CD4-positive, alpha-beta T cell treated with Interleukin-2 at 100 ng/mL for 4 hours (primary cell): ENCODE measurements around the gene SUPT4H1.

Source experiments
- DNase-seq: peaks from one replicate; pipeline ENCODE4 v3.0.0-alpha.2; 2020; ENCODE audit warnings: low spot score

SUPT4H1 gene

DNA sequence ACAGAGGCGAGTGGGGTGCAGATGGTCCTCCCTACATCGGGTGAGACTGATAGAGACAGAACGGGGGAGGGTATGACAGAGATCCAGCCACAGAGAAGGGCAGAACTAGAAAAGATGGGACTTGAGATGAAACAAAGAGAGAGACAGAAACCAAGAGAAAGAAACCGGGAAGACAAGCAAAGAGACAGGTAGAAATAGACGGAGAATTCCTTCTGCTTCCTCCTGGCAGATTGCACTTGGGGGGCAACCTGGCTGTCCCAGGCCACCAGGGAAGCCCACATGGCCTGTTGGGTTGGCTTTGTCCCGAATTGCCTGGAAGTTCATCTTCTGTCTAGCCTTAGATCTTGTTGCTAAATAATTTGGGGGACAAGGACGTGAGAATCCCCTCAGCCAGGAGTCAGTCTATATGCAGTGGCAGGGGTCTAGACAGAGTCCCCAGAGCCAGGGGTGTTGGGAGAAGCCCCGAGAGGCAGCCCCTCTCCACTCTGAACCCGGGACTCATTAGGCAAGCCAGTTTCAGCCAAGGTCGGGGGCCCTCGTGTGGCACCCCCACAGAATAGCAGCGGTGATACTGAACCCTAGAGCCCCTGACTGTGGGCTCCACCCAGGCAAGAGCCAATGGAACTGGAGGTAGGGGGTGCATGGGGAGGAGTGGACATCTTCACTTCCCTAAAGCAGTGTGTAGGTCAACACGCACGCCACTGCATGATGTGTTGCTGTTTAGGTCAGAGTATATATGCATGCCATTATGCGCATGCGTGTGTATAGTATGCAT lies 22.8 kb downstream of the SUPT4H1 start:
- DNase-seq, result peak; percentile 78

DNA sequence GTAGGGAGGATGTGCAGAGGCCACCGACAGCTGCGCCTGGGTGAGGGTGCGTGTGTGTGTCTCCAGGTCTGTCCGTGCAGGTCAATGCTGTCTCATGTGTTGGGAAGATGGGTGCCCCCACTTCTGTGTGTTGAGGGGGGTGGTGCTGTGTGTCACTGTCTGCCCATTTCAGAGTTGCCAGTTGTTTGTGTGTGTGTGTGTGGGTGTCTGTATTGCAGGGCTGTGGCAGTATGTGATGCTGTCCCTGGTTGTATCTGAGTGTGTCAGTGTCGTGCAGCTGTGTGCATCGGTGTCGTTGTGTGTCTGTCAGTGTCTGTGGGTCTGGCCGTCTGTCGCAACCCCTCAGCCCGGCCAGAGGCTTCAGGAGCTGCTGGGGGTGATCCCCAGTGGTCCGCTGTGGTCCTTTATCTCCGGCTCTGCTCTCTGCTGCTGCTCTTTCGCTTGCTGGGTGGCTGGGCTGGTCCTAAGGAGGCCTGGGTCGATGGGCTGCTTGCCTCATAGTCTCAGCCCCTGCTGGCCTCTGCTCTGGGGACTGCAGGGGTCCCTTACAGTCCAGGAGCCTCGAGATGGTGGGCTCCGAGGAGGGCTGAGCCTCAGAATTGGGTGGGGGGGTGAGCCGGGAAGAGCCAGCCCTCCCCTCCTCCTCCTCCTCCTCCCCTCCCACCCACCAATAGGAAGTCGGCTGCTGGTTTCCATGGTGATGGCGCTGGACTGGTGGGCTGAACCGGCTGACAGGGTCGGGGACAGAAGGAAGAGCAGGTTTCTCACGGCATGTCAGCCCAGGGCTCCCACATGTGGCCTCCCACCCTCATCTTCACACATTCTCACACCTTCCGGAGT lies 23.6 kb downstream of the SUPT4H1 start, which contains the start of gene TSPOAP1:
Gene TSPOAP1, minus strand, starts transcription at position 601 of the 840 bp plus-strand sequence. CDS start 875 bp downstream, outside the sequence.
- DNase-seq, result peak; percentile 85

DNA sequence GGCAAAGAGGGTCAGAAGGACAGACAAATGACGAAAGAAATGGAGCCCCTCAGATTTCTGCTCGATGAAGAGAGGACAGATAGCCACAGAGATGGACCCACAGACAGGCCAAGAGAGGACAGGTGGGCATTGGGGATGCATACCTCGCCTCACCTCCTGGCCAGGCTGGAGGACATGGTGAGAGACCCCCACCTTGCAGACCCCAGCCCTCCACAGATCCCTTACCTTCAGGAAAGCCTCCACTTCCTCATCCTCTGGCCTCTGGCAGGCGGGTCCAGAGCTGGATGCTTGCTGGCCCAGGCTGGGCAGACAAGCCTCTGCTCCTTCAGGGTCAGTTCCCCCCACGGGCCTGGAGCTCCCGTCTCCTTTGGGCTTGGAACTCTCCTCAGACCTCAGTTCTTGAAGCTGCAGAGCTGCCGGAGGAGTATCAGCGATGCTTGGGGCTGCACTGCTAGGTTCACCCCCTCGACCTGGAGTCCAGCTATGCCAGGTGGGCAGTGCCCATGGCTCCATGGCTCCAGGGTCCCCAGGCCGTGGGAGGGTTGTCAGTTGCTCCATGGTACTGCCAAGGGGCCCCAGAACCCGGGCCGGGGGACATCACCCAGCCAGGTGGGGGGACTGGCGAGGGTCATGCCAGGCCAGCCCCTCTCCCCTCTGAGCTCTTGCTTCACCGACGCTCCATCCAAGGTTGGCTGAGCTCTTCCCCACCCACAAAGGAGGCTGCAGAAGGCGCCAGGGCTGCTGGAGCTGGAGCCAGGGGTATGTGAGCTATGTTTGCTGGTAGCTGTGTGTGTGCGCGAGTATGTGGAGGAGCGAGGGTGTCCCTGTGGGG lies 24.4 kb downstream of the SUPT4H1 start:
- no peak for DNase-seq

DNA sequence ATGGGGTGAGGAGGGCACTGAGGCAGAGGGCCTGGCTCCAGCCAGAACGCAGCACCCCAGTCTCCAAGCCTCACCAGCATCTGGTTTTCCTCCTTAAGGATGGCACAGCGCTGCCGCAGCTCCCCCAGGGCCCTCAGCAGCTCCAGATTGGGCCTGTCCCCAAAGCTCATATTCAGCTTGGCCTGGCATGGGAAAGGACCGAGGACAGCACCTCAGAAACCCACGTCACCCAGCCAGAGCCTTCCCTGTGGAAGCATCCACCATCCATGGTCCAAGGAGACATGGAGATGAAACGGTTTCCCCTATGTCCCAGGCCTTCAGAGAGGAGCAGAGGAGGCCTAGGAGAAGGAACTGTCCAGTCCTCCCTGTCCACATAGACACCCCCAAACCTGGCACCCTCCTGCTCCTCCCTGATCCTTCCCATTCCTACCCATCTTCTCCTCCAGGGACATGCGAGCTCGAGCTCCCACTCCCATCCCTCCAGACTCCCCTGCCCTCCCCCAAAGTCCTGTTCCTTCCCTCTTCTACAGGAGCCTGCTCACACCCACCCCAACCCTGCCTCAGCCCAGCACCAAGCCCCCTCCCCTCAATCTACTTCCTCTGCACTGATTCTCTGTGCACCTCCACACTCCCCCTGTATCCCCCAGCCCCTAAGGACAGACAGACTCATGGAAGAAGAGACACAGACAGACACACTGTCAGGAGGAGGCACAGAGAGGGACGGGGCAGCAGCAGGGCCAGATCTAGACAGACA lies 25.2 kb downstream of the SUPT4H1 start:
- DNase-seq, result peak; percentile 23

DNA sequence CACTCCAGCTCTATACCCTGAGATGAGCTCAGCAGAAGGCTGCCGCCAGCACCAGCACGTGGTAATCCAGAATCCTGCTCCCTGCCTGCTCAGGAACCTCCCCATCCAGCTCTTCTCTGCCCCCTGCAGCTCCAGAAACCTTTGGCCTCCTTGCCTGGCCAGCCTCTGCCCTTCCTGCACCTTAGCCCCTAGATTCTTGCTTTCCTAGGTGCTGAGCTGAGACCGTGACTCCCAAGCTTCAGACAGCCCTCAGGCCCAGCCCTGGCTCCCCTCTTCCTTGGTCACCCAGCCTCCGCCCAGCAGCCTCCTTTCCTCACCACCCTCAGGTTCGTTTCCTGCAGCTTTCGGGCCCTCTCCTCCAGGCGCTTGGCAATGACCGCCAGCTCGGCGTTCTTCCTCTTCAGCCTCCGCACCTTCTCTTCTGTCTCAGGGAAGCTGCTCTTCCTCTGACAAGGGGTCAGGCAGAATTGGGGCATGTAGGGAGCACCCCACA lies 26.0 kb downstream of the SUPT4H1 start:
- no peak for DNase-seq

DNA sequence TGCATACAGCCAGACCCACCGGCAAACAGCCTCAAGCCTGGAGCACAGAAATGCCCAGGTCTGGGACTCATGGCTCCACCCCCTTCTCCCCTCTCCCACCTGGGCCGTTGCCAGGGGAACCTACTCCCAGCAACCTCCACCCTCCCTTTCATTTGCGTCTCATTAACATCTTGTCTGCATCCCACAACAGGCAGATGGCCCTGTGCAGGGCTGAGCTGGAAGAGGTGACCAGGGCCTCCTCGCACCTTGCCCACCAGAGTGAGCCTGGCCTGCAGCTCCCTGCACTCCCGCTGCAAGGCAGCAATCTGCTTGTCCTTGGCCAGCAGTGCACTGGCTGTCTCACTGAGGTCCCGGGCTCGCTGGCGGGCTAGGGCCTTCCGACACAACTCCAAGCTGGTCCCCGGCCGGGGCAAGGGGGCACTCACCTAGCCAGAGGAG lies 26.7 kb downstream of the SUPT4H1 start:
- no peak for DNase-seq

DNA sequence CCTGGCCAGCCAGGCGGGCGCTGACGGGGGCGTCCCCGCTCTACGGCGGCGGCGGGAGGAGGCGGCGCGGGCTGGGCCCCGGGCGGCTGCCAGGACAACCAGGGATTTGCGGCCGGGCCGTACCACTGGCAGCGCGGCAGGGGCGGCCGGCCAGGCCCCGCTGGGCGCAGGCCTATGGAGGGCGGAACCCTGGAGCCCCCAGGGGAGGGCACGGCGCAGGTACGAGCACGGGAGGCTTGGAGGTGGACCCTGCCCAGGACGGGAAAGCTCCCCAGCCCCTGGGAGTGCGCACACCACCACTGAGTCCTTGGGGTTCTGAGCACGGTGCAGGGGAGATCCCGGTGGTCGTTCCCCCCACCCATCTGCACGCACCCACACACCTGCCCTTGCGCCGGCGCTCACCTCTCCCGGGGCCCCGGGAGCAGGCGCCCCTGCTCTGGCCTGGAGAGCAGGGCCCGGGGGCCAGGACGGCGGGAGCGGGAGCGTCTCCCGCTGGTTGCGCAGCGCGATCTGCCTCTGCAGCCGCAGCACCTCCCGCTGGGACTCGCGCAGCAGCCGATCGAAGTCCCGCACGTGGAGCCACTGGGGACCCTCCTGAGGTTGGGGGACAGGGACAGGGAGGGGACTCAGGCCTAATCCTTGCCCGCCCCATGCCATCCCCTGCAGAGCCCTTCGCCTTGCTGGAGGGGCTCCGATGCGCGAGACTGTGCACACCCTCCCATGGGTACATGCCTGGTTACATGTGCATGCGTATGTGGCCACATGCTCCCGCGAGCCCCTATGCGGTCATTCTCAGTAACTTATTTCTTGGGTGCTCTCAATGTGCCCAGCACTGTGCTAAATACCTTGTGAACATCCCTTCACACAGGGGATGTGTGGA lies 27.4 kb downstream of the SUPT4H1 start:
- no peak for DNase-seq

DNA sequence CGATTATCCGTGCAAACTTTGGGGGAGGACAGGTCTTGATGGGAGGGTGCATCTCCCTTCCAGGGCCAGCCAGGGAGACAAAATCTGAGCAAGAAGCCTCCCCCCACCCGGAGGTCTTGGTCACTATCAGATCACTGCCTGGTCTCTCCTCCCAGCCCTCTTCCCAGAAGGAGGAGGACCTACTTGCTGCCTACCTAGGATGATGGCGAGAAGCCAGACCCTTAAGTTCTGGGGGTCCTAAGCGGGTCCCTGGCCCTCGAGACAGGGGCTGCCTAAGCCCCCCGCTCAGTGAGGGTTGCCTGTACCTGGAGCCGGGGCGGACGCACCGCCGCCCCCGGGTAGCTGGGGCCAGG lies 28.0 kb downstream of the SUPT4H1 start:
- DNase-seq, result no peak

DNA sequence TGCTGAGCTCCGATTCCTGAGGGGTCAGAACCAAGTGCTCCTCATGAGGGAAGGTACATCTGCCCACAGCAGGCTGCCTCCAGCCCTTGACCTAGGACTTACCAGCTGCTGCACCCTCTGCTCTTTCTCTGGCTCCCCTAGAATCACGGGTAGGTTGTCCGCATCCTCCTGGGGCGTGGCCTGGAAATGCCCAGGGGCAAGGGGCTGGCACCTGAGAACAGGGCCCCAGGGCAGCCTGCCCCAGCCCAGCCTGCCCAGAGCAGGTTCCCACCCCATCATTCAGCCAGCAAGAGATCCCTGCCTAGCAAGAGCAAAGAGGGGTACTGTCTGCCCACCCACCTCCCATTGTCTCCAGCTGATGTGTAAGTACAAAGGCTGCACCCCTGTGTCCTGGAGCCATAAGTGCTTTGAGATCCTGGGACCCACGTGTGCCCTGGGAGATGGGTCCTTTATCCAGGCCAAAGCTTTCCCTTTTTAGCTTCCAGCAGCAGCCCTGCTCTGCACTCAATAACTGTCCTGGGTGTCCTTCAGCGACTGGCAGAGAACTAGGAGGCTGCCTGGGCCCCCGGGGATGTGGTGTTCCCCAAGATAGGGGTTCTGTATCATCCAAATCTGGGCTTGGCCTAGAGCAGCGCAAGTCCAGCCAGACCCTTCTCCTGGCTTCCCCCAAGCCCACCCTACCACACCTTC lies 28.5 kb downstream of the SUPT4H1 start:
- DNase-seq, result no peak

DNA sequence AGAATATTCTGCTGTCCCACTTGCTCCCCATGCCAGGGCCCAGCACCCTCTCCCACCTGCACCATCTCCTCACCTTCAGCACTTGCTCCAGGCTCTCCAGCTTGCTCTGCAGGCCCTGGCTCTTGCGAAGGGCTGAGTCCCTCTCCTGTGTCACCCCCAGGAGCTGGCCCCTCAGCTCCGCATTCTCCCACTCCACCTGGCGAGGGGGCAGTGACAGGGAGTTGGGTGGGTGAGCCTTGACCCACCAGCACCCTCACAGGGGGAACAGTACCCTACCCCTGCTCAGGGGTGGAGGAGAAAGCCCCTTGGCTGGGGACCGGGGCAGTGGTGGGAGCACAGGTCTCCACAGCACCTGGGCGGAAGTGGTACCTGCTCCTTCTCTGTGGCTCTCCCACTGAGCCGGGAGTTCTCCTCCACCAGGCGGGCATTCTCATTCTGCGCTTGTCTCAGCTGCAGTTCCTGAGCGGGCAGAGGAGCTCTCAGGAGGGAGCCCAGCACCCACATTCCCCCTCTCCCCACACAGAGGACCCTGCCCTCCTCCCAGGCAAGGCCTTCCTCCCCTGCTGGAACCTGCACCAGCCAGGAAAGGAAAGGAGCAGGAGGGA lies 29.3 kb downstream of the SUPT4H1 start:
- DNase-seq, result no peak

DNA sequence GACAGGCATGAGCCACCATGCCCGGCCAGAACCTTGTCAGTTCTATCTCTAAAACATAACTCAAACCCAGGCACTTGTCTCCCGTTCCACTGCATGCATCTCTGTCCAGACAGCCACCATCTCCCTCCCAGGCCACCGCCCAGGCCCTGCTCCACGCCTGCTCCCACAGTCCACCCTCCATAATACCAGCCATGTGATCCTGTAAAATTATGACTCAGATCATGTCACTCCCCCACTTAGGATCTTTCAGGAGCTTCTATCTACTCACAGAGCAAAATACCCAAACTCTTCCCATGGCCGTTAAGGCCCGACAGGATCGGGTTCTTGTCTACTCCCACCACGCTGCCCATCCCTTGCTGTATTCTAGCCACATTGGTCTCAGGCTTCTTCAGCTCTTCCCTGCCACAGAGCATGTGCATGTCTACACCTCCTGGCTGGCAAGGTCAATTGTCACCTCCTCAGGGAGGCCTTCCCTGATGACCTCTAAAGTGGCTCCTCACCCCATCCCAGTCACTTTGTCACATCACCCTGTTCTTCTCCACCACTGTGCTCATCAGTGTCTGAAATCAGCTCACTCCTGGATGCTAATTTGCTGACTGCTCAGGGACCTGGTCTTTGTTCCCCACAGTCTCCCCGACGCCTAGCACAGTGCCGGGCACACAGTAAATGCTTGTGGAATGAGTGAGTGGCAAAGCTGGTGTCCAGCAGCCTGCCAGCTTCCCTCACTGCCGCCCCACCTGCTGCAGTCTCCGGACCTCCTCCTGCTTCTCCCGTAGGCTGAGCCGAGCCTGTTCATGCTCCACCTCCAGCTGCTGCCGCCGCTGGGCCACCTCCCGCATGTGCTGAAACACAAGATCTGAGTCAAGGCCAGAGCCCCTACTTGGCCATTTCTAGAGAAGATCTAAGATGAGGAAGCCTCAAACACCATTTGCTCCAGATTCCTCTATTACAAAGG lies 30.2 kb downstream of the SUPT4H1 start:
- no peak for DNase-seq

DNA sequence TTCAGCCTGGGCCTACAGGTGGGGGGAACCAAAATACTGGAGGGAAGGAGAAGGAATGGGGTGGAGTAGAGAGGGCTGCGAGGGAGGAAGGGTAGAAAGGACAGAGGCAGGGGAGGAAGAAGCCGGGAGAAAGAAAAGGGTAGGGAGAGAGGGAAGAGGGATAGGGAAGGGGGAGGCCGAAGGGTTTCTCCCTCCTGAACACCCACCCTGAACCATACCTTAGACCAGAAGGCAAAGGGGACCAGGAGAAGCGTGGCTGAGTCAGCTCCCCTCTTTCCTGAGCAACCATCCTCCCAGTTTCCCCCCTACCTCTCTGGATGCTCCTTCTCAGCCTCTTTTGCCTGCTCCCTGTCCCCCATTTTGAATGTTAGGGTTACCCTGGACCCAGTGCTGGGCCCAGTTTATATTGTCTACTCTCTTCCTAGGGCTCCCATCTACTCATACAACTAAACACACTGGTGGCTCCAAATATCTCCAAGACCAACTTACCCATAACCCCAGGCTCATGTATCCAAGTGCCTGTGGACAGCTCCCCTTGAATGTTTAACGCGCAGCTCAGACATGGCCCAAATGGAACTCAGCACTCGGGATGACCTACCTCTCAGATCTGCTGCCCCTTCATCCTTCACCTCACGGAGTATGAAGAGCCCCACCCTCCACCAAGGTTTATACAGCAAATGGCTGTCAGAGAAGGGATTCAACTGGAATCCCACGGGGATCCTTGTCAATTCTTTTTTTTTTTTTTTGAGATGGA lies 31.3 kb downstream of the SUPT4H1 start:
- no peak for DNase-seq

DNA sequence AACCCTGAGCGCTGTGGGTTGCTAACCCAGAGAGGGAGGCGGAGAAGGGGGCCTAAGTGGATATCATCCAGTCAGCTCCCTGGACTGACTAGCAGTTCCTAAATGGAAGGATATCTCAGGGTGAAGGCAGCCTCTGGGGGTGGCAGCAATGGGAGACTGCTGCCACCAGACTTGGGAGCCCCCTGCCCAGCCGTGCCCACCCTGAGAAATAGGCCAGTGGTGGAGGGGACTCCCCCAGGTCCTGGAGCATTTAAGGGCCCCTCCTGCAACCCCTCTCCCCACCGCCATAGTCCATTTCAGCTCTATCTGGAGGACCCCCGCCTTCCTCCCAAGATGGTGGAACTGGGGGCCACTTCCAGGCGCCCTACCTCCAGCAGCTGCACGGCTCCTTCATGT lies 31.8 kb downstream of the SUPT4H1 start:
- no peak for DNase-seq

DNA sequence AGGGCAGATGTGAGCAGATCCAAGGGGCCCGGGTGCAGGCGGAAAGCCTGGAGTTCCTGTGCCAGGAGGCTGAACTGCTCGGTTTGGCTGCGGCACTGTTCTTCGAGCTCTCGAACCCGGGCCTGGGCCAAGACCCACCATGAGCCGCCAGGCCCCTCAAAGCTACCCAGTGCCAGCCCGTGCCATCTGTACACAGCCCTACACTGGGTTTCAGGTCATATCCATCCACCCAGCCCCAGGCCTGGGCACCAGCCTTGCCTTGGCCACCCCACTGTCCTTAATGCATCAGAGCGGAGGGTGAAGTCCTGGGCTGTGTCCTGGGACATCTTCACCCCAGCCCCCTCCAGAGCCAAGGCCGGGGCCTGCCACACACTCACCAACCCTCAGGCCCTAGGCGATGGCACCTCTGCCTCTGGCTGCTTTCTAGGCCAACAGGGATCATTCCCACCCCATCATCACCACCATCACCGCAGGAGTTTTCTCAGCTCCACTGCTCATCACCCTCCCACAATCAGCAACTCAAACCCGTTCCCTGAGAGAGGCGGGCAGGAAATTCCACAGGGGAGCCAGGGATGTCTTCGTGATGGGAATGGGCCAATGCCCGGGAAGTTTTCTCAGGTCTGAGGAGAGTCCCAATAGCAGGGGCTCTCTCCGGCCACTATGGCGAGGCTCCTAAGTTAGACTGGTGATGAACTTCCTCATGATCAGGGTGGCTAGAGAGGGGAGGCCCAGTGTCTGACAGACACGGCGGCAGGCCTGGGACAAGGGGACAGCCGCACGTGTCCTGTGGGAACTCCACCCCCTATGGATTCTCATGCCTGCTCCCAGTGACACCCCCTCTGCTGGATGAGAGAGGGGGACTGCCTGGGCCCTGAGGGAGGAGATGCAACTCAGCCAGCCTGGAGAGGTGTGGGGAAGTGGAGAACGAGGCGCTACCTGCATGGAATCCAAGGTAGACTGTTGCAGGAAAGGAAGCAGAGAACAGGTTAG lies 32.5 kb downstream of the SUPT4H1 start:
- no peak for DNase-seq

DNA sequence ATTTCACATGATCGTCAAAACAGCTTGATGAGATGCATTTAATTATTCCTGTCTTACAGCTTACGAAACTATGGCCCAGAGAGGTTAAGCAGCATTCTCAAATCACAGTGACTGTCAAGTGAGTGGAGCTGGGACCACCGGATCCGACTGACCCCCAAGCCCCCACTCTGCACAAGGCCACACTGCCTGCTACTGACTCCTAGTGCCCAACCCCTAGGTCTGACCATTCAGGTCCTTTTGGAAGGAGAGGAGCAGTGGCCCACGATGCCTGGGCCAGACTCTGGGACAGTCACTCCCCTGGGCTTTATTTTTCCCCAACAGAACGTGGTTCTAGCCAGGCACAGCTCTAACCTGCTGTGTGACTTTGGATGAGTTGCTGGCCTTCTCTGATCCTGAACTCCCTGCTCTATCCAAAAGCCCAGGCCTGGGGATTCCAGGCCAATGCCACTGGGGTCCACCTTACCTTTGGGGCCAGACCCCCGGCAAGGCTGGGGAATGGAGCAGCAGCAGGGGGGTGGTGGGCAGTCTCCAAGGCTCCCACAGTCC lies 33.3 kb downstream of the SUPT4H1 start:
- no peak for DNase-seq

DNA sequence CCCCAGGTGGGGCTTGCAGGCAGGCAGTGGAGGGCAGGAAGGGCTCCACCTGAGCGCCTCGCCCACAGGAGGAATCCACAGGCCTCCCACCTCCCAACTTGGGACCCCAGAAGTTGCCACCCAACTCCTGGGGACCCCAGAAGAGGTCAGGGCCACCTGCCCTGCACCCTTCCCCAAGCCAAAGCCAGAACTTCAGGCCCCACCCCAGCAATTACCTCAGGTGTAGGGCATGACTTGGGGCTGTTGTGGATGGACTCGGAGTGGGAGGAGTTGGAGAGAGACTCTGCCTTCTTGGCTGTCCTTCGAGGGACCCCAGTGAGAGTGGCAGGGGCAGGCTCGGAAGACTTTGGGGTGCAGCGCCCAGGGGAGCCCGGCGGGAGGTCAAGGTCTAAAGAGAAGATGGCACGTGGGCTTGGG lies 33.9 kb downstream of the SUPT4H1 start:
- DNase-seq, result no peak
